Mammary epithelial cell (primary cell): Measurements from ENCODE around the gene MYO5A.

Source experiments
- CTCF ChIP-seq, 2 donors: IDR thresholded peaks in 1 of 2; conservative IDR thresholded peaks in 1 of 2; 2 replicates each; pipeline ENCODE4 v1.5.1; 2011 to 2012; ENCODE audit warnings: inconsistent platforms in 2 of 2, low read length in 2 of 2, mild to moderate bottlenecking in 2 of 2, control low read depth in 1 of 2, low read depth in 1 of 2; ENCODE audit not compliant: insufficient read depth in 1 of 2; ENCODE audit errors: extremely low read depth in 1 of 2
- EZH2 ChIP-seq: IDR thresholded peaks from 2 replicates; pipeline ENCODE4 v1.6.1; 2012; ENCODE audit warnings: low read length, inconsistent platforms, borderline replicate concordance

GRCh38 chr15:52492132-52492531 lies 36.5 kb downstream of the MYO5A start:
- TF ChIP-seq CTCF (conservative IDR thresholded peaks at IDR 0.05 in 1 of 2, IDR thresholded peaks at IDR 0.05 in 1 of 2; ENCODE audit: extremely low read depth in 1 of 2, insufficient read depth in 1 of 2, low read depth in 1 of 2, low read length in 2 of 2) (no peak), EZH2 (no peak)
